Astrocyte of the hippocampus (primary cell): Measurements from ENCODE around the gene ARHGEF12.

Experiments
- DNase-seq: peaks from one replicate; pipeline ENCODE4 v3.0.0; 2011; ENCODE audit warnings: low read depth, low spot score

Gene ARHGEF12

GRCh38 chr11:120536797-120537169, 200.6 kb downstream of the ARHGEF12 start:
- DNase-seq: no peak

- DNase-seq: no peak
These were observed 201.8 kb downstream of the ARHGEF12 start for GRCh38 chr11:120537996-120538395.

GRCh38 chr11:120538707-120539106, 202.5 kb downstream of the ARHGEF12 start:
- no peak for DNase-seq
